GM18858 (cell line): ENCODE results near the gene GGA1.

ENCODE experiments used
- ATAC-seq: cut with Tn5 transposase; IDR thresholded peaks from one replicate; pipeline ENCODE4 v1.9.1; 2021; ENCODE audit not compliant: unreplicated experiment

GGA1 gene

GRCh38 chr22:37630839-37631435 is 22.3 kb downstream of the GGA1 start:
- ATAC-seq: no peak

GRCh38 chr22:37631448-37632173 is 23.0 kb downstream of the GGA1 start:
- no peak for ATAC-seq

GRCh38 chr22:37632174-37633088 is 23.8 kb downstream of the GGA1 start:
- peak; percentile 12 for ATAC-seq

GRCh38 chr22:37633089-37633624 is 24.5 kb downstream of the GGA1 start:
- peak; percentile 46 for ATAC-seq

- ATAC-seq: peak; percentile 42
Observed at GRCh38 chr22:37633625-37634416, 25.2 kb downstream of the GGA1 start.

- ATAC-seq: no peak
Observed at GRCh38 chr22:37634417-37634924, 25.8 kb downstream of the GGA1 start.

- ATAC-seq: no peak
Observed at GRCh38 chr22:37635157-37635556, 26.5 kb downstream of the GGA1 start.

- ATAC-seq: no peak
Observed at GRCh38 chr22:37636186-37636948, 27.7 kb downstream of the GGA1 start.

- ATAC-seq: no peak
Observed at GRCh38 chr22:37636949-37637273, 28.3 kb downstream of the GGA1 start.

GRCh38 chr22:37638391-37639069 is 29.9 kb downstream of the GGA1 start:
- no peak for ATAC-seq

GRCh38 chr22:37639070-37639760 is 30.6 kb downstream of the GGA1 start, which contains the start of gene SH3BP1:
SH3BP1 (plus strand) TSS chr22:37639669; CDS start chr22:37639788, 119 bp downstream.
- ATAC-seq: no peak

- ATAC-seq: no peak
Observed at GRCh38 chr22:37639771-37640590, 31.3 kb downstream of the GGA1 start.

- ATAC-seq: no peak
Observed at GRCh38 chr22:37640591-37641560, 32.2 kb downstream of the GGA1 start.

- ATAC-seq: no peak
Observed at GRCh38 chr22:37641561-37641949, 32.9 kb downstream of the GGA1 start.

- no peak for ATAC-seq
Observed at GRCh38 chr22:37643225-37643847, 34.7 kb downstream of the GGA1 start.

- no peak for ATAC-seq
Observed at GRCh38 chr22:37647317-37647716, 38.7 kb downstream of the GGA1 start.
